HepG2 (cell line): ENCODE measurements around the gene SCO1. TPM values are rescaled to one million over a fixed set of nuclear protein-coding genes. Genes with fewer than 3 reads are reported as not detected.

ENCODE experiments used
- ATRX ChIP-seq: sonication (generic); formaldehyde crosslinking; IDR thresholded peaks from 2 replicates; pipeline ENCODE4 v1.4.0; 2020; ENCODE audit warnings: missing genetic modification reagents, borderline replicate concordance
- NFAT5 ChIP-seq: sonication (generic); formaldehyde crosslinking; IDR thresholded peaks from 2 replicates; pipeline ENCODE4 v1.4.0; 2020; ENCODE audit warnings: missing genetic modification reagents
- TP53 ChIP-seq: sonication (generic); formaldehyde crosslinking; conservative IDR thresholded peaks from 2 replicates; pipeline ENCODE4 v1.4.0; 2020; ENCODE audit warnings: missing genetic modification reagents
- ZBTB3 ChIP-seq: sonication (generic); formaldehyde crosslinking; IDR thresholded peaks from 2 replicates; pipeline ENCODE4 v1.4.0; 2020; ENCODE audit warnings: low read depth, mild to moderate bottlenecking, moderate library complexity, missing genetic modification reagents, borderline replicate concordance
- ZNF704 ChIP-seq: sonication (generic); formaldehyde crosslinking; IDR thresholded peaks from 2 replicates; pipeline ENCODE4 v1.8.1; 2023; ENCODE audit warnings: mild to moderate bottlenecking, inconsistent platforms, moderate library complexity, missing genetic modification reagents, borderline replicate concordance
- polyA plus RNA-seq, 8 experiments: library from polyadenylated mRNA; depleted of rRNA in 3 of 8; stranded (reverse) in 7 of 8; unstranded in 1 of 8; fragments of >200 nt; fragmentation: Illumina TruSeq in 4 of 8; extraction: Trizol in 4 of 8; gene quantifications; 2 replicates each; pipeline versions ENCODE4 v1.2.1 to v1.2.3, GENCODE V29; 2011 to 2016; ENCODE audit warnings: low read depth in 4 of 8, missing spikeins in 1 of 8, mixed read lengths in 1 of 8; ENCODE audit not compliant: insufficient read depth in 1 of 8
- total RNA-seq, 5 experiments: library from RNA; depleted of rRNA; stranded (reverse); fragments of >200 nt; fragmentation: Illumina TruSeq; extraction: Trizol; gene quantifications; 2 replicates each; pipeline ENCODE4 v1.2.3, GENCODE V29; 2016; ENCODE audit warnings: low read depth in 1 of 5
- TF ChIP-seq, protein P1 (sequence below): sonication (generic); formaldehyde crosslinking; IDR thresholded peaks from 2 replicates; pipeline ENCODE4 v1.5.0; 2020; ENCODE audit warnings: mild to moderate bottlenecking, missing genetic modification reagents, borderline replicate concordance
- TF ChIP-seq, protein P2 (sequence below): sonication (generic); formaldehyde crosslinking; IDR thresholded peaks from 2 replicates; pipeline ENCODE4 v1.5.0; 2020; ENCODE audit warnings: missing genetic modification reagents, mild to moderate bottlenecking, borderline replicate concordance
- TF ChIP-seq, protein P3 (sequence below): sonication (generic); formaldehyde crosslinking; IDR thresholded peaks from 2 replicates; pipeline ENCODE4 v1.8.0; 2022; ENCODE audit warnings: mild to moderate bottlenecking, missing genetic modification reagents

SCO1 gene
- total and polyA plus RNA-seq, 2 of the 13 experiments (the other 11 are each of a cell fraction or from before 2014, with no cell fraction given), result 11.4 to 50.3 TPM

DNA sequence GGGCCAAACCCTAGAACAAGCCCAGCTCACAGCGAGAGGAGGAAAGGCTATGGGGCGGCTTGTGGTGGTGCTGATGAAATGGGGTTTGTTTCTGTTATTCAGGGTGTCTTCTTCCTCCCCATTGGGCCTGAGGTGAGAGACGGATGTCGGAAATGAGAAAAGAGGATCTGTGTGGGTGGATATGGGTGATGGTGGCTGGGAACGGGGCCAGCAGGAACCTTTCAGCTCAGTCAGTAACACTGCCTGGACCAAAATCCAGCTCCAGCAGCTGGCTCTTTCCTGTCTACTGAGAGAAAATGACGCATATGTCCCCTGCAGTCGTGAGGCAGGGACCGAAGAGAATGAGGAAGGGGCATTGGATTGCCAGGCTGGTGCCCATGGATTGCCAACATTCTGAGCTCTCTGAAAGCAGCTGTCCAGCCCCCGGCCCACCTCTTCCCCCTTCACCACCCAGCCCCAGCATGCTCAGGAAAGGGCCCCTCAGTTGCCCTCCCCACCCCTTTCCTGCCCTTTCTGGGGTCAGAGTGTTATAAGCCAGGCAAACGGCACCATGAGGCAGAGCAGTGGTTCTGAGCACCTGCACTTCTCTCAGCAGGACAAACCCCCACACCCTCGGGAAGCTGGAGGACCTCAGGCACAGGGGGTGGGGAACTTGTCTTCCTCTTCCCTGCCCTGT lies 44.2 kb downstream of the SCO1 start (continued):
- TF ChIP-seq, protein P1, sequence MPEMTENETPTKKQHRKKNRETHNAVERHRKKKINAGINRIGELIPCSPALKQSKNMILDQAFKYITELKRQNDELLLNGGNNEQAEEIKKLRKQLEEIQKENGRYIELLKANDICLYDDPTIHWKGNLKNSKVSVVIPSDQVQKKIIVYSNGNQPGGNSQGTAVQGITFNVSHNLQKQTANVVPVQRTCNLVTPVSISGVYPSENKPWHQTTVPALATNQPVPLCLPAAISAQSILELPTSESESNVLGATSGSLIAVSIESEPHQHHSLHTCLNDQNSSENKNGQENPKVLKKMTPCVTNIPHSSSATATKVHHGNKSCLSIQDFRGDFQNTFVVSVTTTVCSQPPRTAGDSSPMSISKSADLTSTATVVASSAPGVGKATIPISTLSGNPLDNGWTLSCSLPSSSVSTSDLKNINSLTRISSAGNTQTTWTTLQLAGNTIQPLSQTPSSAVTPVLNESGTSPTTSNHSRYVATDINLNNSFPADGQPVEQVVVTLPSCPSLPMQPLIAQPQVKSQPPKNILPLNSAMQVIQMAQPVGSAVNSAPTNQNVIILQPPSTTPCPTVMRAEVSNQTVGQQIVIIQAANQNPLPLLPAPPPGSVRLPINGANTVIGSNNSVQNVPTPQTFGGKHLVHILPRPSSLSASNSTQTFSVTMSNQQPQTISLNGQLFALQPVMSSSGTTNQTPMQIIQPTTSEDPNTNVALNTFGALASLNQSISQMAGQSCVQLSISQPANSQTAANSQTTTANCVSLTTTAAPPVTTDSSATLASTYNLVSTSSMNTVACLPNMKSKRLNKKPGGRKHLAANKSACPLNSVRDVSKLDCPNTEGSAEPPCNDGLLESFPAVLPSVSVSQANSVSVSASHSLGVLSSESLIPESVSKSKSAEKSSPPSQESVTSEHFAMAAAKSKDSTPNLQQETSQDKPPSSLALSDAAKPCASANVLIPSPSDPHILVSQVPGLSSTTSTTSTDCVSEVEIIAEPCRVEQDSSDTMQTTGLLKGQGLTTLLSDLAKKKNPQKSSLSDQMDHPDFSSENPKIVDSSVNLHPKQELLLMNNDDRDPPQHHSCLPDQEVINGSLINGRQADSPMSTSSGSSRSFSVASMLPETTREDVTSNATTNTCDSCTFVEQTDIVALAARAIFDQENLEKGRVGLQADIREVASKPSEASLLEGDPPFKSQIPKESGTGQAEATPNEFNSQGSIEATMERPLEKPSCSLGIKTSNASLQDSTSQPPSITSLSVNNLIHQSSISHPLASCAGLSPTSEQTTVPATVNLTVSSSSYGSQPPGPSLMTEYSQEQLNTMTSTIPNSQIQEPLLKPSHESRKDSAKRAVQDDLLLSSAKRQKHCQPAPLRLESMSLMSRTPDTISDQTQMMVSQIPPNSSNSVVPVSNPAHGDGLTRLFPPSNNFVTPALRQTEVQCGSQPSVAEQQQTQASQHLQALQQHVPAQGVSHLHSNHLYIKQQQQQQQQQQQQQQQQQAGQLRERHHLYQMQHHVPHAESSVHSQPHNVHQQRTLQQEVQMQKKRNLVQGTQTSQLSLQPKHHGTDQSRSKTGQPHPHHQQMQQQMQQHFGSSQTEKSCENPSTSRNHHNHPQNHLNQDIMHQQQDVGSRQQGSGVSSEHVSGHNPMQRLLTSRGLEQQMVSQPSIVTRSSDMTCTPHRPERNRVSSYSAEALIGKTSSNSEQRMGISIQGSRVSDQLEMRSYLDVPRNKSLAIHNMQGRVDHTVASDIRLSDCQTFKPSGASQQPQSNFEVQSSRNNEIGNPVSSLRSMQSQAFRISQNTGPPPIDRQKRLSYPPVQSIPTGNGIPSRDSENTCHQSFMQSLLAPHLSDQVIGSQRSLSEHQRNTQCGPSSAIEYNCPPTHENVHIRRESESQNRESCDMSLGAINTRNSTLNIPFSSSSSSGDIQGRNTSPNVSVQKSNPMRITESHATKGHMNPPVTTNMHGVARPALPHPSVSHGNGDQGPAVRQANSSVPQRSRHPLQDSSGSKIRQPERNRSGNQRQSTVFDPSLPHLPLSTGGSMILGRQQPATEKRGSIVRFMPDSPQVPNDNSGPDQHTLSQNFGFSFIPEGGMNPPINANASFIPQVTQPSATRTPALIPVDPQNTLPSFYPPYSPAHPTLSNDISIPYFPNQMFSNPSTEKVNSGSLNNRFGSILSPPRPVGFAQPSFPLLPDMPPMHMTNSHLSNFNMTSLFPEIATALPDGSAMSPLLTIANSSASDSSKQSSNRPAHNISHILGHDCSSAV (CRISPR knock-in tag), result no peak
- TF ChIP-seq ZNF704 (CRISPR knock-in tag), result no peak
- TF ChIP-seq NFAT5, result no peak
- TF ChIP-seq ZBTB3 (CRISPR knock-in tag), result no peak
- TF ChIP-seq ATRX (CRISPR knock-in tag), result no peak
- TF ChIP-seq TP53 (CRISPR knock-in tag), result no peak
- TF ChIP-seq, protein P2, sequence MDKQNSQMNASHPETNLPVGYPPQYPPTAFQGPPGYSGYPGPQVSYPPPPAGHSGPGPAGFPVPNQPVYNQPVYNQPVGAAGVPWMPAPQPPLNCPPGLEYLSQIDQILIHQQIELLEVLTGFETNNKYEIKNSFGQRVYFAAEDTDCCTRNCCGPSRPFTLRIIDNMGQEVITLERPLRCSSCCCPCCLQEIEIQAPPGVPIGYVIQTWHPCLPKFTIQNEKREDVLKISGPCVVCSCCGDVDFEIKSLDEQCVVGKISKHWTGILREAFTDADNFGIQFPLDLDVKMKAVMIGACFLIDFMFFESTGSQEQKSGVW (CRISPR knock-in tag), result no peak
- TF ChIP-seq, protein P3, sequence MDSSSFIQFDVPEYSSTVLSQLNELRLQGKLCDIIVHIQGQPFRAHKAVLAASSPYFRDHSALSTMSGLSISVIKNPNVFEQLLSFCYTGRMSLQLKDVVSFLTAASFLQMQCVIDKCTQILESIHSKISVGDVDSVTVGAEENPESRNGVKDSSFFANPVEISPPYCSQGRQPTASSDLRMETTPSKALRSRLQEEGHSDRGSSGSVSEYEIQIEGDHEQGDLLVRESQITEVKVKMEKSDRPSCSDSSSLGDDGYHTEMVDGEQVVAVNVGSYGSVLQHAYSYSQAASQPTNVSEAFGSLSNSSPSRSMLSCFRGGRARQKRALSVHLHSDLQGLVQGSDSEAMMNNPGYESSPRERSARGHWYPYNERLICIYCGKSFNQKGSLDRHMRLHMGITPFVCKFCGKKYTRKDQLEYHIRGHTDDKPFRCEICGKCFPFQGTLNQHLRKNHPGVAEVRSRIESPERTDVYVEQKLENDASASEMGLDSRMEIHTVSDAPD, result no peak
- TF ChIP-seq, all 625 proteins: peak for 0
